HG02884 (cell line): ENCODE results near the gene PIGK.

ENCODE experiments used
- ATAC-seq: cut with Tn5 transposase; IDR thresholded peaks from one replicate; pipeline ENCODE4 v1.9.1; 2021; ENCODE audit warnings: mild to moderate bottlenecking, moderate library complexity; ENCODE audit not compliant: unreplicated experiment

Gene PIGK

GRCh38 chr1:77040826-77041225 lies 178.4 kb downstream of the PIGK start:
- ATAC-seq: no peak

GRCh38 chr1:77039739-77040138 lies 179.5 kb downstream of the PIGK start:
- ATAC-seq: no peak

GRCh38 chr1:77039111-77039510 lies 180.1 kb downstream of the PIGK start:
- no peak for ATAC-seq
